GM21360 (cell line): Measurements from ENCODE around the gene FBXO36.
"Not testable (repeated sequence)": the region's sequence is repeated elsewhere in the genome, so short reads cannot be mapped to it uniquely, and the experiment has no call there.

ENCODE experiments used
- ATAC-seq: cut with Tn5 transposase; IDR thresholded peaks from one replicate; pipeline ENCODE4 v1.9.1; 2021; ENCODE audit warnings: mild to moderate bottlenecking, moderate library complexity; ENCODE audit not compliant: unreplicated experiment

Gene FBXO36

GRCh38 chr2:229956491-229956890, 34.2 kb downstream of the FBXO36 start:
- ATAC-seq: no peak

GRCh38 chr2:229963596-229963995, 41.3 kb downstream of the FBXO36 start:
- ATAC-seq: not testable (repeated sequence)

- ATAC-seq: no peak
Observed at GRCh38 chr2:229969921-229970320, 47.6 kb downstream of the FBXO36 start.

- ATAC-seq: no peak
Observed at GRCh38 chr2:229970406-229970805, 48.1 kb downstream of the FBXO36 start.

GRCh38 chr2:229971298-229971790, 49.0 kb downstream of the FBXO36 start:
- ATAC-seq: no peak

- ATAC-seq: no peak
Observed at GRCh38 chr2:229974266-229974665, 52.0 kb downstream of the FBXO36 start.

- no peak for ATAC-seq
Observed at GRCh38 chr2:229980431-229981184, 58.3 kb downstream of the FBXO36 start.

GRCh38 chr2:229993236-229993635, 70.9 kb downstream of the FBXO36 start:
- no peak for ATAC-seq

GRCh38 chr2:229996320-229996719, 74.0 kb downstream of the FBXO36 start:
- ATAC-seq: no peak

GRCh38 chr2:229997565-229997964, 75.3 kb downstream of the FBXO36 start:
- no peak for ATAC-seq

- peak; percentile 96 for ATAC-seq
Observed at GRCh38 chr2:230000118-230000841, 78.0 kb downstream of the FBXO36 start.

GRCh38 chr2:230007931-230008707, 85.8 kb downstream of the FBXO36 start:
- no peak for ATAC-seq

GRCh38 chr2:230008708-230009066, 86.4 kb downstream of the FBXO36 start:
- no peak for ATAC-seq

- ATAC-seq: no peak
Observed at GRCh38 chr2:230010501-230010900, 88.2 kb downstream of the FBXO36 start.

GRCh38 chr2:230011617-230012016, 89.3 kb downstream of the FBXO36 start:
- no peak for ATAC-seq

GRCh38 chr2:230012267-230012884, 90.1 kb downstream of the FBXO36 start:
- no peak for ATAC-seq

GRCh38 chr2:230016844-230017243, 94.5 kb downstream of the FBXO36 start:
- ATAC-seq: no peak

GRCh38 chr2:230018153-230018552, 95.8 kb downstream of the FBXO36 start:
- ATAC-seq: no peak

GRCh38 chr2:230019742-230020141, 97.4 kb downstream of the FBXO36 start:
- ATAC-seq: no peak

- no peak for ATAC-seq
Observed at GRCh38 chr2:230023313-230023712, 101.0 kb downstream of the FBXO36 start.

GRCh38 chr2:230042195-230042594, 119.9 kb downstream of the FBXO36 start:
- no peak for ATAC-seq
